GM04503 (cell line): ENCODE data around the gene TCERG1L.

Experiments
- DNase-seq: peaks from one replicate; pipeline ENCODE4 v3.0.0-alpha.2; 2012; ENCODE audit warnings: low read depth

TCERG1L gene

GRCh38 chr10:131207176-131207575 lies 104.3 kb downstream of the TCERG1L start:
- DNase-seq, result no peak

GRCh38 chr10:131206111-131206995 lies 105.2 kb downstream of the TCERG1L start:
- no peak for DNase-seq

GRCh38 chr10:131205556-131205955 lies 106.0 kb downstream of the TCERG1L start:
- DNase-seq, result no peak

GRCh38 chr10:131204406-131205152 lies 106.9 kb downstream of the TCERG1L start:
- no peak for DNase-seq

- no peak for DNase-seq
These were observed 107.8 kb downstream of the TCERG1L start for GRCh38 chr10:131203456-131204357.

GRCh38 chr10:131202990-131203389 lies 108.5 kb downstream of the TCERG1L start:
- DNase-seq, result no peak

- DNase-seq, result no peak
These were observed 109.6 kb downstream of the TCERG1L start for GRCh38 chr10:131201741-131202515.

- no peak for DNase-seq
These were observed 110.6 kb downstream of the TCERG1L start for GRCh38 chr10:131200856-131201470.

- DNase-seq, result no peak
These were observed 111.9 kb downstream of the TCERG1L start for GRCh38 chr10:131199646-131200045.

- no peak for DNase-seq
These were observed 112.7 kb downstream of the TCERG1L start for GRCh38 chr10:131198843-131199242.

GRCh38 chr10:131198401-131198800 lies 113.1 kb downstream of the TCERG1L start:
- no peak for DNase-seq

GRCh38 chr10:131196176-131196885 lies 115.2 kb downstream of the TCERG1L start:
- DNase-seq, result no peak

- DNase-seq, result no peak
These were observed 115.9 kb downstream of the TCERG1L start for GRCh38 chr10:131195558-131196159.

GRCh38 chr10:131195116-131195515 lies 116.4 kb downstream of the TCERG1L start:
- no peak for DNase-seq

GRCh38 chr10:131193923-131194322 lies 117.6 kb downstream of the TCERG1L start:
- DNase-seq, result no peak

- DNase-seq, result no peak
These were observed 123.0 kb downstream of the TCERG1L start for GRCh38 chr10:131188494-131188893.

GRCh38 chr10:131187926-131188325 lies 123.6 kb downstream of the TCERG1L start:
- DNase-seq, result no peak

GRCh38 chr10:131187274-131187673 lies 124.2 kb downstream of the TCERG1L start:
- DNase-seq, result no peak

GRCh38 chr10:131186547-131187253 lies 124.8 kb downstream of the TCERG1L start:
- no peak for DNase-seq
